HCT116 (cell line): ENCODE data around the gene NAA20. TPM values are rescaled to one million over a fixed set of nuclear protein-coding genes. Genes with fewer than 3 reads are reported as not detected.
A peak's percentile ranks its signal among the peaks of the same experiment; 100 is the strongest.

ENCODE experiments used
- ATAC-seq: fragments of 200-7000 bp; cut with Tn5 transposase; 2 replicates; pipeline ENCODE4 v1.9.1; 2020; ENCODE audit warnings: mild to moderate bottlenecking, moderate library complexity
- BruUV-seq: library from RNA; stranded (reverse); fragments of 400-500 nt; replicated peaks from 2 replicates; lab custom pipeline; 2021; lab: Mats Ljungman, UMichigan
- CTCF ChIA-PET: fragments of 300-600 bp; sonication (Branson Sonifier 250); formaldehyde crosslinking; loops from one replicate; lab custom pipeline; 2021; ENCODE audit warnings: antibody characterized with exemption; lab: Charles Lee
- POLR2A ChIA-PET: fragments of 300-600, 350-600 bp; sonication (Branson Sonifier 250); formaldehyde crosslinking; loops from one replicate; lab custom pipeline; 2021; ENCODE audit warnings: antibody characterized with exemption; lab: Charles Lee
- RAD21 ChIA-PET, 2 experiments: fragments of 300-600 bp; sonication (Branson Sonifier 250); formaldehyde crosslinking; loops; one replicate each; lab custom pipeline; 2023; ENCODE audit warnings: low total read pairs in 2 of 2; ENCODE audit not compliant: uncharacterized antibody in 2 of 2, unreplicated experiment in 2 of 2, low non-redundant PET in 1 of 2; lab: Charles Lee
- DNase-seq: peaks from one replicate; pipeline ENCODE4 v3.0.0-alpha.2; 2010; ENCODE audit warnings: low read depth, low spot score
- H2AFZ ChIP-seq: fragments of 200-600 bp; shearing (Covaris generic), sonication (generic); 2 replicates; pipeline ENCODE4 v1.6.1; 2017; ENCODE audit warnings: low read depth, mixed run types, mixed read lengths, antibody characterized with exemption, low read length; ENCODE audit not compliant: poor library complexity, severe bottlenecking
- H3K27ac ChIP-seq: 2 replicates; pipeline ENCODE4 v1.5.1; 2012; ENCODE audit warnings: low read depth, low read length
- H3K27me3 ChIP-seq: fragments of 200-600 bp; sonication (generic); 2 replicates; pipeline ENCODE4 v1.6.1; 2016; ENCODE audit warnings: mixed run types, low read length, mixed read lengths; ENCODE audit not compliant: insufficient read depth
- H3K36me3 ChIP-seq, 2 experiments: fragments of 200-500 bp in 1 of 2; fragments of 200-600 bp in 1 of 2; sonication (Bioruptor generic) in 1 of 2; sonication (generic) in 1 of 2; 2 replicates each; pipeline versions ENCODE4 v1.5.1 to v1.6.1; 2014 to 2016; ENCODE audit warnings: low read length in 2 of 2, inconsistent platforms in 1 of 2, mixed read lengths in 1 of 2, mixed run types in 1 of 2; ENCODE audit not compliant: insufficient read depth in 2 of 2, control insufficient read depth in 1 of 2
- H3K4me1 ChIP-seq, 2 experiments: fragments of 200-600 bp in 1 of 2; sonication (generic) in 1 of 2; 2 replicates each; pipeline versions ENCODE4 v1.5.1 to v1.6.1; 2012 to 2017; ENCODE audit warnings: low read length in 2 of 2, inconsistent platforms in 1 of 2, mild to moderate bottlenecking in 1 of 2, mixed read lengths in 1 of 2, mixed run types in 1 of 2, moderate library complexity in 1 of 2; ENCODE audit not compliant: insufficient read depth in 2 of 2, control insufficient read depth in 1 of 2
- H3K4me2 ChIP-seq: fragments of 200-600 bp; sonication (generic); 2 replicates; pipeline ENCODE4 v1.6.1; 2017; ENCODE audit warnings: mixed run types, low read length, mixed read lengths
- H3K4me3 ChIP-seq, 2 experiments: fragments of 200-600 bp in 1 of 2; sonication (generic) in 1 of 2; replicated peaks in 1 of 2; 2 replicates each; pipeline ENCODE4 v1.5.1; 2011 to 2016; ENCODE audit warnings: low read length in 2 of 2, control low read depth in 1 of 2, low read depth in 1 of 2, mild to moderate bottlenecking in 1 of 2, mixed read lengths in 1 of 2, mixed run types in 1 of 2
- H3K79me2 ChIP-seq: fragments of 200-600 bp; sonication (generic); 2 replicates; pipeline ENCODE4 v1.6.1; 2017; ENCODE audit warnings: mild to moderate bottlenecking, mixed run types, low read length, moderate library complexity, mixed read lengths; ENCODE audit not compliant: insufficient read depth
- H3K9ac ChIP-seq: fragments of 200-600 bp; sonication (generic); 2 replicates; pipeline ENCODE4 v1.6.1; 2016; ENCODE audit warnings: low read length, mixed read lengths
- H3K9me2 ChIP-seq: fragments of 200-600 bp; sonication (generic), shearing (Covaris generic); 2 replicates; pipeline ENCODE4 v1.6.1; 2017; ENCODE audit warnings: mixed run types, mild to moderate bottlenecking, moderate library complexity; ENCODE audit not compliant: insufficient read depth
- H3K9me3 ChIP-seq, 2 experiments: fragments of 200-500 bp in 1 of 2; fragments of 200-600 bp in 1 of 2; sonication (Bioruptor generic) in 1 of 2; sonication (generic) in 1 of 2; 2 replicates each; pipeline ENCODE4 v1.6.1; 2014 to 2017; ENCODE audit warnings: low read length in 2 of 2, mixed read lengths in 2 of 2, inconsistent platforms in 1 of 2, low read depth in 1 of 2, mild to moderate bottlenecking in 1 of 2, mixed run types in 1 of 2, moderate library complexity in 1 of 2; ENCODE audit not compliant: control insufficient read depth in 1 of 2, insufficient read depth in 1 of 2
- H4K20me1 ChIP-seq: fragments of 200-600 bp; sonication (generic), shearing (Covaris generic); 2 replicates; pipeline ENCODE4 v1.6.1; 2017; ENCODE audit warnings: mixed run types, mild to moderate bottlenecking, moderate library complexity; ENCODE audit not compliant: insufficient read depth
- CEBPB ChIP-seq: IDR thresholded peaks from 2 replicates; pipeline ENCODE4 v1.6.1; 2012; ENCODE audit warnings: low read depth
- EGR1 ChIP-seq: IDR thresholded peaks from 2 replicates; pipeline ENCODE4 v1.6.1; 2012; ENCODE audit warnings: low read depth
- ELF1 ChIP-seq: IDR thresholded peaks from 2 replicates; pipeline ENCODE4 v1.6.1; 2012; ENCODE audit warnings: low read depth, borderline replicate concordance
- EZH2phosphoT487 ChIP-seq: fragments of 200-600 bp; IDR thresholded peaks from 2 replicates; pipeline ENCODE4 v1.6.1; 2018; ENCODE audit warnings: antibody characterized with exemption, borderline replicate concordance
- FOSL1 ChIP-seq: IDR thresholded peaks from 2 replicates; pipeline ENCODE4 v1.6.1; 2012; ENCODE audit warnings: low read depth
- JUND ChIP-seq: IDR thresholded peaks from 2 replicates; pipeline ENCODE4 v1.6.1; 2012
- POLR2AphosphoS5 ChIP-seq: IDR thresholded peaks from 2 replicates; pipeline ENCODE4 v1.6.1; 2011; ENCODE audit warnings: mild to moderate bottlenecking, low read depth, low read length, moderate library complexity
- RAD21 ChIP-seq: IDR thresholded peaks from 2 replicates; pipeline ENCODE4 v1.6.1; 2012; ENCODE audit warnings: low read depth, mild to moderate bottlenecking
- SP1 ChIP-seq: IDR thresholded peaks from 2 replicates; pipeline ENCODE4 v1.6.1; 2012; ENCODE audit warnings: low read depth
- SRF ChIP-seq: IDR thresholded peaks from 2 replicates; pipeline ENCODE4 v1.6.1; 2012; ENCODE audit warnings: low read depth
- ZNF274 ChIP-seq: fragments of 200-500 bp; sonication (Bioruptor generic); IDR thresholded peaks from 2 replicates; pipeline ENCODE4 v1.6.1; 2014; ENCODE audit warnings: mild to moderate bottlenecking, low read depth, low read length, inconsistent platforms
- intact Hi-C: fragments of 100-400 bp; cut with micrococcal nuclease; formaldehyde crosslinking; loops from 2 replicates; pipeline ENCODE4 v1.10.0; 2022
- total RNA-seq: library from RNA; stranded (reverse); gene quantifications from one replicate; pipeline ENCODE4 v1.2.1, GENCODE V29; 2021; ENCODE audit not compliant: unreplicated experiment
- TF ChIP-seq, protein P1 (sequence below): IDR thresholded peaks from 2 replicates; pipeline ENCODE4 v1.6.1; 2012

The NAA20 gene
- total RNA-seq, 1 experiment from 2014 or later = 71.5 TPM

DNA sequence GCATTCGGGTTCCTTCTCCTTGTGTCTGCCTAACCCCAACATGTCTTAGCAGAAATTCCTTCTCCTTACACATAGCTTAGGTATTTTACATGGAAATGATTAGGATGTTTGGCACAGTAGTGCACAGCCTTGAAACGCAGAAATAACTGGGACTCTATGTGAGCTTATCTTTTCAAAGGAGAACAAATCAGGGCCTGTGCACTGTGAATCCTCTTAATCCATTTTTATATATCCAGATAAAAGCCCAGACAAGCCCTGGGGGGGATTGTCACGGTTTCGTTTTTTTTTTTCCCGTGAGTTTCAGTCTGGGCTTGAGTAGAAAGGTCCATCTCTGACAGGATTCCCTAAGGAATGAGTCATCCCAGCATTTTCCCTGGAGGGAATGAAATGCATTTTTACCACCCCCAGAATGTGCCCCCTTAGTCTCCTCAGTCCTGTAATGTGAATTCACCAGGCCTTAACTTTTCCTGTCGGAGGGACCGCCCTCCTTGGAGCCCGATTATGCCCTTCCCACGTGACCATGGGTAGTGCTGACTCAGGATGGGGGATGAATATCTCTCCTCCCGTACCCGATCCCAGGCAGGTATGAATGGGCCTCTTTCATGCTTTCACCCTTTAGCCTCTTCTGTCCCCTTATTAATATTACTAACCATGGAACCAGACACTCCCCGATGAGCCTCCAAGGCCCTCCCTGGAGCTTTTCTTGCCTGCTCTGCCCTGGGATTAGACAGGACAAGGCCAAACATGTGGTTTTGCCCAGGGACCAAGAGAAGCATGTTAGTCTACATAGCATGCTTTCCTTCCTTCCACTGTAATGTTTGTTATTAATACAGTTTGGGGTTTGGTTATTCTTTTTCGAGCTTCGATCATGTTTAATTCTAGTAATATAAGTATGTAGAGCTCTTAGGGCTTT is 23.9 kb upstream of the NAA20 start (continued):
- TF ChIP-seq CEBPB (no peak), ELF1 (no peak), POLR2AphosphoS5 (0 out of 2 replicates have a peak, but pooled peaks have one; percentile 21), EZH2phosphoT487 (no peak), SP1 (peak; percentile 35; the same call in 1 of the 2 replicates), ZNF274 (no peak)

DNA sequence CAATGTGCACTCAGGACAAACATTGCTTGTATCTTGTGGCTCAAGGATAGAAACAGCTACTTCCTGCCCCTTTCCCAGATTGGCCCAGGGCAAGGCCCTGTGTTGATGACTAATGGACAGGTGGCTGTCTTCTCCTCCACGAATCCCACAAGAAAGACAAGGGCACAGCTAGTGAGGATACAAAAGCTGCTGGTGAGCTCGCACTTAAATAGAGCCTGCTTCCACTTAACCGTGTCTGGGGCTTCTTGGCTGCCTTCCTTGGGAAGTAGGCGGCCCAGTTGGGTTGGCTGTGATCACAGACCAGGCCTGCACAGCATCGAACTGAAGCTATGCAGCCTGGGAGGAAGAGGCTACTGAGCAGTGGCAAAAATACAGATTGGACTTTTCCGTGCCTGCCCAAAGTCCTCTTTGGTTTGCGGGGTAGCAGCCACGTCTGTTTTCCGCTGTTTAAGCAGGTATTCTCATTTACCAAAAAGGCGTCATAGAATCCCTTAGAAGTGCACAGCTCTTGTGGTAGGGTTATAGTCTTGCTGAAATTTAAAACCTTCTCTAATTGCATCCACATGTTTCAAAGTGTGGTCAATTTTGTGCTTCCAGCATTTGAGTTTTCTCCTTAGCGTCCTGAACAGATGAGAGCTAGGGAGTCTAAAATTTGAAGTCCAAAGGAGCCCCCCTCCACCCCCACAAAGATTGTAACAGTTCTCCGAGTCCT is 23.0 kb upstream of the NAA20 start:
- no peaks in the 10 kb centered on the region for H4K20me1 ChIP-seq
- H2AFZ ChIP-seq = peak overlapping the region; percentile 62
- no peaks in the 10 kb centered on the region for H3K79me2 ChIP-seq
- H3K36me3 ChIP-seq = no peaks in the 10 kb centered on the region
- no TSS peak for BruUV-seq
- H3K27ac ChIP-seq = peak overlapping the region; percentile 94
- H3K27me3 ChIP-seq = no peaks in the 10 kb centered on the region; the same call in 1 of the 2 replicates
- peak overlapping the region; percentile 37 to 49 for H3K4me3 ChIP-seq
- ATAC-seq = peak; percentile 68
- H3K4me1 ChIP-seq = peaks cover 32 to 44% of the 10 kb centered on the region in 2 experiments
- CTCF ChIA-PET = interaction anchor here (0.9 to 2.8 kb wide), 9 partner anchors 8 to 211 kb away, joined by 3 to 14 read pairs (median 5); partner anchors contain the start of gene NAA20
- RAD21 ChIA-PET = interaction anchor here in 1 of 2 experiments (1.1 kb wide), 1 partner anchor 17 kb away, joined by 3 read pairs; no protein-coding TSS in a partner anchor
- H3K9me3 ChIP-seq = no peaks in the 10 kb centered on the region
- peak overlapping the region; percentile 62 for H3K9ac ChIP-seq
- H3K9me2 ChIP-seq = no peaks in the 10 kb centered on the region
- TF ChIP-seq JUND (peak; percentile 42), SRF (no peak), EZH2phosphoT487 (no peak), RAD21 (peak; percentile 8; the same call in 1 of the 2 replicates), POLR2AphosphoS5 (no peak), FOSL1 (peak; percentile 53), SP1 (0 out of 2 replicates have a peak, but pooled peaks have one; percentile 14), EGR1 (no peak)
- TF ChIP-seq, protein P1, sequence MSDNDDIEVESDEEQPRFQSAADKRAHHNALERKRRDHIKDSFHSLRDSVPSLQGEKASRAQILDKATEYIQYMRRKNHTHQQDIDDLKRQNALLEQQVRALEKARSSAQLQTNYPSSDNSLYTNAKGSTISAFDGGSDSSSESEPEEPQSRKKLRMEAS = 0 out of 2 replicates have a peak, but pooled peaks have one; percentile 2
- TF ChIP-seq, all 23 proteins: peak for 5
- peak overlapping the region; percentile 72 for H3K4me2 ChIP-seq
- POLR2A ChIA-PET = interaction anchor here (1.0 to 1.3 kb wide), 4 partner anchors 20 to 207 kb away, joined by 3 to 4 read pairs (median 3); partner anchors contain the start of gene NAA20
- peak; percentile 40 for DNase-seq
- intact Hi-C loops = no loop called here
